Fibroblast of the aortic adventitia (primary cell): Measurements from ENCODE around the gene FBRSL1. TPM values are rescaled to one million over a fixed set of nuclear protein-coding genes. Genes with fewer than 3 reads are reported as not detected.
A peak's percentile ranks its signal among the peaks of the same experiment; 100 is the strongest.
"Not testable (repeated sequence)": the region's sequence is repeated elsewhere in the genome, so short reads cannot be mapped to it uniquely, and the experiment has no call there.

Experiments
- DNase-seq: peaks from one replicate; pipeline ENCODE4 v3.0.0-alpha.2; 2010; ENCODE audit warnings: low read depth
- H3K4me3 ChIP-seq: 2 replicates; pipeline ENCODE4 v1.5.1; 2011; ENCODE audit warnings: low read depth, mild to moderate bottlenecking, control low read depth, low read length, moderate library complexity
- total RNA-seq: library from RNA; depleted of rRNA; stranded (reverse); fragments of >200 nt; gene quantifications from 2 replicates; pipeline ENCODE4 v1.2.3, GENCODE V29; 2012; ENCODE audit warnings: low replicate concordance
- TF ChIP-seq, protein P1 (sequence below): IDR thresholded peaks from 2 replicates; pipeline ENCODE4 v1.5.1; 2011; ENCODE audit warnings: mild to moderate bottlenecking, low read length, control low read depth, inconsistent platforms; ENCODE audit not compliant: insufficient read depth

Gene FBRSL1
- total RNA-seq, 1 donor = 5.2 TPM

DNA sequence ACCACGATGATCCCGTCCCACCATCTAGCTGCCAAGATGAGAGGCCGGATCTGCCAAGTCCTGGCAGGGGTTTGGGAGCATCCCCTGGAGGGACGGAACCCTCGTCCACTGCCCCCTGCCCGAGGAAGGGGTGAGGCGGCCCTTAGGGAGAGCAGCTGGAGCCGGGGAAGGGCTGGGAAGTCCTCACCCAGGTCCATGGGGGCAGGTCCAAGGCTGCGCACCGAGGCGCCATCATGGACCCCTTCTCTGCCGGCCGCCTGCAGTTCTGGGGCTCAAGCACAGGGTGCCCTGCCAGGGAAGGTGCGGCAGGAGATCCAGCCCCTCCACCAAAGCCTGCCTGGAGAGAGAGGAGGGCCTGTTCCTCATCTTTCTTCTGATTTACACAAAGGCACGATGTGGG is 17.6 kb upstream of the FBRSL1 start:
- no peak for DNase-seq
- no peak overlapping the region for H3K4me3 ChIP-seq
- TF ChIP-seq, protein P1, sequence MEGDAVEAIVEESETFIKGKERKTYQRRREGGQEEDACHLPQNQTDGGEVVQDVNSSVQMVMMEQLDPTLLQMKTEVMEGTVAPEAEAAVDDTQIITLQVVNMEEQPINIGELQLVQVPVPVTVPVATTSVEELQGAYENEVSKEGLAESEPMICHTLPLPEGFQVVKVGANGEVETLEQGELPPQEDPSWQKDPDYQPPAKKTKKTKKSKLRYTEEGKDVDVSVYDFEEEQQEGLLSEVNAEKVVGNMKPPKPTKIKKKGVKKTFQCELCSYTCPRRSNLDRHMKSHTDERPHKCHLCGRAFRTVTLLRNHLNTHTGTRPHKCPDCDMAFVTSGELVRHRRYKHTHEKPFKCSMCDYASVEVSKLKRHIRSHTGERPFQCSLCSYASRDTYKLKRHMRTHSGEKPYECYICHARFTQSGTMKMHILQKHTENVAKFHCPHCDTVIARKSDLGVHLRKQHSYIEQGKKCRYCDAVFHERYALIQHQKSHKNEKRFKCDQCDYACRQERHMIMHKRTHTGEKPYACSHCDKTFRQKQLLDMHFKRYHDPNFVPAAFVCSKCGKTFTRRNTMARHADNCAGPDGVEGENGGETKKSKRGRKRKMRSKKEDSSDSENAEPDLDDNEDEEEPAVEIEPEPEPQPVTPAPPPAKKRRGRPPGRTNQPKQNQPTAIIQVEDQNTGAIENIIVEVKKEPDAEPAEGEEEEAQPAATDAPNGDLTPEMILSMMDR = no peak

GRCh38 chr12:132474237-132474741 is 15.7 kb upstream of the FBRSL1 start:
- DNase-seq = no peak
- peak overlapping the region; percentile 44 for H3K4me3 ChIP-seq
- TF ChIP-seq, protein P1 = no peak

GRCh38 chr12:132474799-132475303 is 15.1 kb upstream of the FBRSL1 start:
- H3K4me3 ChIP-seq, DNase-seq: not testable (repeated sequence)

GRCh38 chr12:132475304-132476037 is 14.5 kb upstream of the FBRSL1 start:
- TF ChIP-seq, protein P1 = no peak

GRCh38 chr12:132476038-132476414 is 13.9 kb upstream of the FBRSL1 start:
- TF ChIP-seq, protein P1 = no peak
- no peak overlapping the region for H3K4me3 ChIP-seq
- DNase-seq = no peak

More at GRCh38 chr12:132475304-132476037, 14.5 kb upstream of the FBRSL1 start:
- no peak overlapping the region for H3K4me3 ChIP-seq
- DNase-seq = no peak

DNA sequence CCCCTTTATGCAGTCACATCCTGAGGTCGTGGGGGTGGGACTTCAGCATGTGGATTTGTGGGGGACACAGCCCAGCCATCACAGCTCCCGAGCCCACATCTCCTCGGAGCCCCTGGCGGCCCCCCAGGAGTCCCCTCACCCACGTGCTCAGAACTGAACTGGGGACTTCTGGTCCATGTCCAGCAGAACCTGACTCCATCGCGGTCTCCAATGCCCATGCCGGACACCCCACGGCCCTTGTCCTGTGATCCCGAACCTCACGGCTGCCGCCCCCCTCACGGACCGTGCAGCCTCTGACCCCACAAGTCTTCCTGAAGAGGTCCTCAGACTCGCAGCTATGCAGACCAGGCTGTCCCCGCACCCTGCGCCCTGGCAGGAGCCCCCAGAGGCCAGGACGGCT is 13.5 kb upstream of the FBRSL1 start:
- H3K4me3 ChIP-seq = no peak overlapping the region
- DNase-seq = no peak
- TF ChIP-seq, protein P1 = no peak

- TF ChIP-seq, protein P1 = no peak
- DNase-seq = no peak
- H3K4me3 ChIP-seq = no peak overlapping the region
These were observed 12.8 kb upstream of the FBRSL1 start for GRCh38 chr12:132477017-132477702.
